HG03521 (cell line): Measurements from ENCODE around the gene ZNF558.
"Not testable (repeated sequence)": the region's sequence is repeated elsewhere in the genome, so short reads cannot be mapped to it uniquely, and the experiment has no call there.

Experiments used
- ATAC-seq: cut with Tn5 transposase; IDR thresholded peaks from one replicate; pipeline ENCODE4 v1.9.1; 2021; ENCODE audit warnings: mild to moderate bottlenecking, moderate library complexity; ENCODE audit not compliant: unreplicated experiment

Gene ZNF558

GRCh38 chr19:8811315-8812172, 20.6 kb downstream of the ZNF558 start:
- ATAC-seq, result no peak

GRCh38 chr19:8806661-8807060, 25.4 kb downstream of the ZNF558 start:
- ATAC-seq, result no peak

- no peak for ATAC-seq
These were observed 37.3 kb downstream of the ZNF558 start for GRCh38 chr19:8794823-8795222.

GRCh38 chr19:8773587-8773986, 58.5 kb downstream of the ZNF558 start:
- not testable (repeated sequence) for ATAC-seq

- not testable (repeated sequence) for ATAC-seq
These were observed 62.8 kb downstream of the ZNF558 start for GRCh38 chr19:8769265-8769664.

- ATAC-seq, result not testable (repeated sequence)
These were observed 64.8 kb downstream of the ZNF558 start for GRCh38 chr19:8767257-8767656.
